Ishikawa (cell line): ENCODE results near the gene LRRC32.

ENCODE experiments used
- CEBPB ChIP-seq: IDR thresholded peaks from 2 replicates; pipeline ENCODE4 v1.6.1; 2012
- CREB1 ChIP-seq: IDR thresholded peaks from 2 replicates; pipeline ENCODE4 v1.6.1; 2012; ENCODE audit warnings: low read depth
- EGR1 ChIP-seq: IDR thresholded peaks from 2 replicates; pipeline ENCODE4 v1.6.1; 2012
- EP300 ChIP-seq: IDR thresholded peaks from 2 replicates; pipeline ENCODE4 v1.6.1; 2012; ENCODE audit warnings: borderline replicate concordance
- FOXM1 ChIP-seq: IDR thresholded peaks from 2 replicates; pipeline ENCODE4 v1.6.1; 2012; ENCODE audit warnings: low read depth, borderline replicate concordance
- NFIC ChIP-seq: IDR thresholded peaks from 2 replicates; pipeline ENCODE4 v1.6.1; 2012
- RAD21 ChIP-seq: IDR thresholded peaks from 2 replicates; pipeline ENCODE4 v1.6.1; 2012; ENCODE audit warnings: low read depth
- TAF1 ChIP-seq: IDR thresholded peaks from 2 replicates; pipeline ENCODE4 v1.6.1; 2012; ENCODE audit warnings: low read depth, mild to moderate bottlenecking
- TCF12 ChIP-seq: IDR thresholded peaks from 2 replicates; pipeline ENCODE4 v1.6.1; 2012; ENCODE audit warnings: low read depth
- TEAD4 ChIP-seq: IDR thresholded peaks from 2 replicates; pipeline ENCODE4 v1.6.1; 2012
- YY1 ChIP-seq: IDR thresholded peaks from 2 replicates; pipeline ENCODE4 v1.6.1; 2012; ENCODE audit warnings: low read depth
- ZBTB7A ChIP-seq: IDR thresholded peaks from 2 replicates; pipeline ENCODE4 v1.6.1; 2012; ENCODE audit warnings: low read depth
- TF ChIP-seq, protein P1 (sequence below): IDR thresholded peaks from 2 replicates; pipeline ENCODE4 v1.6.1; 2012
- TF ChIP-seq, protein P2 (sequence below): IDR thresholded peaks from 2 replicates; pipeline ENCODE4 v1.6.1; 2012
- TF ChIP-seq, protein P3 (sequence below): IDR thresholded peaks from 2 replicates; pipeline ENCODE4 v1.6.1; 2012; ENCODE audit warnings: low read depth, mild to moderate bottlenecking

The LRRC32 gene

DNA sequence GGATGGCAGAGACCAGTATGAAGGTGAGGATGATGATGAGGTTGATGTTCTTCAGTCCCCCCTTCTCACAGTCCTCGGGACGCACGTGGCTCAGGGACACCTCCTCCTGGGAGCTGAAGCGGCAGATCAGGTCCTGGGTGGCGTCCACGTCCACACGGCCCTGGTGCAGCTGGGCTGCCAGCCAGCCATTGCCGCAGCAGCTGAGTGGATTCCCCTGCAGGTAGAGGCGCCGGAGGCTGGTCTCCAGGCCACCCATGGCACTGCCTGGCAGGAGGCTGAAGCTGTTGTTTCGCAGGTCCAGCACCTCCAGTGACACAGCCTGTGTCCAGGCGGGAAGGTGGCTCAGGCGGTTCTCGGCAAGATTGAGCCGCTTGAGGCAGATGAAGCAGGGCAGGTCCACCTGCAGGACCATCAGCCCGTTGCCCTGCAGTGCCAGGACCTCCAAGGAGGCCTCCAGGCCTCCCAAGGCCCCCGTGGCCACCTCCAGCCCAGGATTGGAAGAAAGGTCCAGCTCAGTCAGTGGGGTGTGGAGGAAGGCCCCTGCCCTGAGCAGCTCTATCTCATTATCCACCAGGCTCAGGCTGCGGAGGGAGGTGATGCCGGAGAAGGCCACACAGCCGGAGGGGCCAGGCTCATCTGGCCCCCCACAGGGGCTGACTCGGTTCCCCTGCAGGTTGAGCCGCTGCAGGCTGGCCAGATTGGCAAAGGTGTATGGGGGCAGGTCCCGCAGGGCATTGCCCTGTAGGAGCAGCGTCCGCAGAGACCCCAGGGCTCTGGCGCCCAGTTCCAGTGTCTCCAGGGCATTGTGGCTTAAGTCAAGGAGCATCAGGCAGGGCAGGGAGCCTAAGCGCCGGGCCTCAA lies 10.6 kb downstream of the LRRC32 start:
- no peak for TF ChIP-seq FOXM1
- TF ChIP-seq YY1: no peak
- TF ChIP-seq NFIC: no peak
- no peak for TF ChIP-seq CEBPB
- TF ChIP-seq, protein P1, sequence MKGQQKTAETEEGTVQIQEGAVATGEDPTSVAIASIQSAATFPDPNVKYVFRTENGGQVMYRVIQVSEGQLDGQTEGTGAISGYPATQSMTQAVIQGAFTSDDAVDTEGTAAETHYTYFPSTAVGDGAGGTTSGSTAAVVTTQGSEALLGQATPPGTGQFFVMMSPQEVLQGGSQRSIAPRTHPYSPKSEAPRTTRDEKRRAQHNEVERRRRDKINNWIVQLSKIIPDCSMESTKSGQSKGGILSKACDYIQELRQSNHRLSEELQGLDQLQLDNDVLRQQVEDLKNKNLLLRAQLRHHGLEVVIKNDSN: no peak
- no peak for TF ChIP-seq TEAD4
- TF ChIP-seq TAF1: no peak

DNA sequence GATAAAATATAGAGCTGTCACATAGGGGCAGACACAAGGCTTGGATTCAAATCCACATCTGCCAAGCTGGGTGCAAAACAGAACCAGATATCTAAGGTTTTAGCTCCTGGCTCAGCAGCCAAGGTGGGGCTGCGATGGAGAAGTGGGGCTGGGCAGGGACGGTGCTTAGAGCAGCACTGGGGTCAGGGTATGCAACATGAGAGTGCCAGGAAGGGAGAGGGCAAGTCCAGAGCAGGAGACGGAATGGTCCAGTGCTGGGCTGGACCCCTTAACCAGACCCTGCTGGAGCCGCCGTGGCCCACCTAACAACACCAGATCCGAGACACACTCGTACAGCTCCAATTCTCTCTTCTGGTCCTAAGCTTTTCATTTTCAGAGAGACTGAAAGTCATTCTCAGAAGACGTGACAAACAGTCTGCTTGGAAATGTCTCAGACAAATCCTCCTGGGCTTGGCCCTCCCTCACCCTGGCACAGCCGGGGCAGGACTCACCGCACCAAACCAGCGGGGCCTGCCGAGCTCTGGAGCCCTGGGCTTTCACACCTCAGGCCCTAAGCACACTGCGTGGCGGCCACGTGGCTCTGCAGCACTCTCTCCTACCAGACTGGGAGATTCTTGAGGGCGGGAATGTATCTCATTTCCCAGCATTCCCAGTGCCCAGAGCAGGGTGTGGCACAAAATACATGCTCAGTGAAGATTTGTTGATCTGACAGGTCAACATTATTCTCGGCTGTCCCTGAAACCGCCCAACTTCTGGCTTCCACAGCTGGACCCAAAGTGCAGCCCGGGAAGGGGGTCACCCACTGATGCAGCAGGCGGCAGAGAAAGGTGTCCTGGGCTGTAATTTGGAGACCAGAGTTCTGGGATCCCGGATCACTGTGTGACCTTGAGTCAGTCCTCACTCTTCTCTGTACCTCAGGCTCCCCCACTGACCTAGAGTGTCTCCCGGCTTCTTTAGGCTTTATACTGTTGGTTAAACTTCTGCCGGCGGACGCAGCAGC lies 11.6 kb downstream of the LRRC32 start:
- TF ChIP-seq TCF12: no peak
- TF ChIP-seq, protein P2, sequence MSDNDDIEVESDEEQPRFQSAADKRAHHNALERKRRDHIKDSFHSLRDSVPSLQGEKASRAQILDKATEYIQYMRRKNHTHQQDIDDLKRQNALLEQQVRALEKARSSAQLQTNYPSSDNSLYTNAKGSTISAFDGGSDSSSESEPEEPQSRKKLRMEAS: peak; percentile 66

DNA sequence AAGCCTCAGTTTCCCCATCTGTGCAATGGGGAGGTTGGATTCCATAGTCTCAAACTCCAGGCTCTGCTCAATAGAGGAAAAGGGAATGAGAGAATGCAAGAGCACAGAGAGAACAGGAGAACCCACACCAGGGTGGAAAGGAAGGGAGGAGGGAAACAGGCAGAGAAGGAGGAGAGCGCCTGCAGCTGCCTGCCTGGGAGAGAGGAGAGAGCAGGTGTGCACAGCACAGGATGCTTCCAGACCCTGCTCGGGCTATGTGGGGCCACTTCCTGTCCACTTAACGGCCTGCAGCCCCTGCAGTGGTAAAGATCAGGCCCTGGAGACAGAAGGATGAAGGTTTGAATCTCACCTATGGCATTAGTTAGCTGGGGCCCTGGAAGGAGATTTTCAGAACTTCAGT lies 12.3 kb downstream of the LRRC32 start:
- TF ChIP-seq YY1 (no peak), EP300 (no peak), TAF1 (no peak), ZBTB7A (no peak), TCF12 (no peak), CREB1 (no peak), EGR1 (no peak), FOXM1 (no peak), TEAD4 (no peak), NFIC (no peak), RAD21 (no peak), CEBPB (no peak)
- TF ChIP-seq, protein P2: no peak
- TF ChIP-seq, protein P1: no peak
- TF ChIP-seq, protein P3, sequence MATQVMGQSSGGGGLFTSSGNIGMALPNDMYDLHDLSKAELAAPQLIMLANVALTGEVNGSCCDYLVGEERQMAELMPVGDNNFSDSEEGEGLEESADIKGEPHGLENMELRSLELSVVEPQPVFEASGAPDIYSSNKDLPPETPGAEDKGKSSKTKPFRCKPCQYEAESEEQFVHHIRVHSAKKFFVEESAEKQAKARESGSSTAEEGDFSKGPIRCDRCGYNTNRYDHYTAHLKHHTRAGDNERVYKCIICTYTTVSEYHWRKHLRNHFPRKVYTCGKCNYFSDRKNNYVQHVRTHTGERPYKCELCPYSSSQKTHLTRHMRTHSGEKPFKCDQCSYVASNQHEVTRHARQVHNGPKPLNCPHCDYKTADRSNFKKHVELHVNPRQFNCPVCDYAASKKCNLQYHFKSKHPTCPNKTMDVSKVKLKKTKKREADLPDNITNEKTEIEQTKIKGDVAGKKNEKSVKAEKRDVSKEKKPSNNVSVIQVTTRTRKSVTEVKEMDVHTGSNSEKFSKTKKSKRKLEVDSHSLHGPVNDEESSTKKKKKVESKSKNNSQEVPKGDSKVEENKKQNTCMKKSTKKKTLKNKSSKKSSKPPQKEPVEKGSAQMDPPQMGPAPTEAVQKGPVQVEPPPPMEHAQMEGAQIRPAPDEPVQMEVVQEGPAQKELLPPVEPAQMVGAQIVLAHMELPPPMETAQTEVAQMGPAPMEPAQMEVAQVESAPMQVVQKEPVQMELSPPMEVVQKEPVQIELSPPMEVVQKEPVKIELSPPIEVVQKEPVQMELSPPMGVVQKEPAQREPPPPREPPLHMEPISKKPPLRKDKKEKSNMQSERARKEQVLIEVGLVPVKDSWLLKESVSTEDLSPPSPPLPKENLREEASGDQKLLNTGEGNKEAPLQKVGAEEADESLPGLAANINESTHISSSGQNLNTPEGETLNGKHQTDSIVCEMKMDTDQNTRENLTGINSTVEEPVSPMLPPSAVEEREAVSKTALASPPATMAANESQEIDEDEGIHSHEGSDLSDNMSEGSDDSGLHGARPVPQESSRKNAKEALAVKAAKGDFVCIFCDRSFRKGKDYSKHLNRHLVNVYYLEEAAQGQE: no peak

DNA sequence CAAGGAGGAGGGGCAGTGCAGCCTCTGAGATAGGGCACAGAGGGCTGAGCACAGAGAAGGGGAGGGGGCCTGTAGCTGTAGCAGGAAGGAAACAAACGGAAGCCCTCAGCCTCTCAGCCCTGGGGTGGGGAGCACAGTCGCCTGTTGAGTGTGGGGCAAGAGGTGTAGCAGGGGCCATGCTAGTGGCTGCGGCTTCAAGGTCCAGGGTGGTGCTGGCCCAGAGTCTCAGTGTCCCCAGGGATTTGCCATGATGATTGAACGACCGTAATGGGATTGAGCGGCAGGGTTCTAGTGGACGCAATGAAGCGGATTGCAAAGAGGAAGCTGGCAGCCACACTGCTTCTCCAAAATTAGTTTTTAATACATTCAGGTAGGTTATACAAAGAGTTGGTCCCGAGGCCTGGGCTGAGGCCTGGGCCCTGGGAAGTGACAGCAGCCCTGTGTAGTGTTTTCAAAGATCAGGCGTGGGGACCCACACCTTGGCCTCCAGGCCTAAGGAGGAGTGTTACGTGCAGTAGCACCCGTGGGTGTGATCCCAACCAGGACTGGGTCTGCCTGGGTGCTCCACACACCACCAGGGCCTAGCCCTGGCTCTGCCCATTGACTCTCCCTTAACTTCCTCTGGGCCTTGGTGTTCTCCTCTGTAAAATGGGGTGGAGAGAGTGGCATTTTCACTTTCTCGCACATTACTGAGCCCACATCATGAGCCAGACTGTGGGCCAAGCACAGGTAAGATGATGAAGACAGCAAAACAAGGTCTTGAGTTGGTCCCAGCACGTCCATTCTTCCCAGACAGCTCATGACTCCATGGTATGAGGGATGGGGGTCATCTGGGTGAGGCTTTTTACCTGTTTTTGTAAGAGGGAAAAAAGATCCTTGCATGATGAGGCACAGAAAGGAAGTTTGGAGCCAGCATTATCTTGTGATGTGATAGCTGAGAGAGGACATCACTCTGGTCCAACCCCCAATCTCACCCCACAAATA lies 13.1 kb downstream of the LRRC32 start:
- TF ChIP-seq NFIC: no peak
- TF ChIP-seq, protein P2: no peak
- no peak for TF ChIP-seq RAD21
- TF ChIP-seq TCF12: no peak
- TF ChIP-seq TAF1: no peak
- TF ChIP-seq, protein P3: no peak
- TF ChIP-seq CREB1: no peak
- no peak for TF ChIP-seq EP300
- TF ChIP-seq EGR1: no peak
- no peak for TF ChIP-seq YY1
- no peak for TF ChIP-seq TEAD4
